ENCODE measurements around the gene MYL6.

DNA sequence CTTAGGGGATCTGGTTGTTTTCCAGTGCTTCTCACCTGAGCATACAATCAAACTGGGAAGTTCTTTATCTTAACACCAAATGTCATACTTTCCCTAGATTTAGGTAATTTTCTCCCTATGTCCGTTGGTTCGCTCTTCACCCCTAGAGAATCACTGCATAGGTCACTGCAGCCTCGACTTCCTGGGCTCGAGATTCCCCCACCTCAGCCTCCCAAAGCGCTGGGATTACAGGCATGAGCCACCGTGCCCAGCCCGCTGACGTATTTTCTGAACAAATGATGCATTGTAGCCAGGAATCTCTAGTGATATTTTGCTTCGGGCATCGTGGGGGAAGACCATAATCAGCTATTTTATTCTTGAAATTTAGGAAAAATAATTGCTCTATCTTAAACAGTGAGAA is 42.8 kb upstream of the MYL6 start:
- no peak for TF ChIP-seq ZNF408 (CRISPR knock-in tag; IDR thresholded peaks at IDR 0.05; ENCODE audit: low read depth)
- TF ChIP-seq, protein P1, sequence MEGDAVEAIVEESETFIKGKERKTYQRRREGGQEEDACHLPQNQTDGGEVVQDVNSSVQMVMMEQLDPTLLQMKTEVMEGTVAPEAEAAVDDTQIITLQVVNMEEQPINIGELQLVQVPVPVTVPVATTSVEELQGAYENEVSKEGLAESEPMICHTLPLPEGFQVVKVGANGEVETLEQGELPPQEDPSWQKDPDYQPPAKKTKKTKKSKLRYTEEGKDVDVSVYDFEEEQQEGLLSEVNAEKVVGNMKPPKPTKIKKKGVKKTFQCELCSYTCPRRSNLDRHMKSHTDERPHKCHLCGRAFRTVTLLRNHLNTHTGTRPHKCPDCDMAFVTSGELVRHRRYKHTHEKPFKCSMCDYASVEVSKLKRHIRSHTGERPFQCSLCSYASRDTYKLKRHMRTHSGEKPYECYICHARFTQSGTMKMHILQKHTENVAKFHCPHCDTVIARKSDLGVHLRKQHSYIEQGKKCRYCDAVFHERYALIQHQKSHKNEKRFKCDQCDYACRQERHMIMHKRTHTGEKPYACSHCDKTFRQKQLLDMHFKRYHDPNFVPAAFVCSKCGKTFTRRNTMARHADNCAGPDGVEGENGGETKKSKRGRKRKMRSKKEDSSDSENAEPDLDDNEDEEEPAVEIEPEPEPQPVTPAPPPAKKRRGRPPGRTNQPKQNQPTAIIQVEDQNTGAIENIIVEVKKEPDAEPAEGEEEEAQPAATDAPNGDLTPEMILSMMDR (IDR thresholded peaks at IDR 0.05 in 2 of 3, conservative IDR thresholded peaks at IDR 0.05 in 1 of 3; ENCODE audit: insufficient read depth in 2 of 3, low read depth in 1 of 3, low read length in 3 of 3): no peak
- TF ChIP-seq SFPQ (IDR thresholded peaks at IDR 0.05; ENCODE audit: low read depth, low read length): no peak
- TF ChIP-seq ELF4 (CRISPR knock-in tag; IDR thresholded peaks at IDR 0.05): no peak
- TF ChIP-seq TSHZ1 (CRISPR knock-in tag; IDR thresholded peaks at IDR 0.05): no peak
- TF ChIP-seq TBP (optimal IDR thresholded peaks at IDR 0.05; ENCODE audit: low read depth, low read length): no peak
- TF ChIP-seq ZNF436 (CRISPR knock-in tag; IDR thresholded peaks at IDR 0.05): no peak
- TF ChIP-seq SREBF2 (CRISPR knock-in tag; IDR thresholded peaks at IDR 0.05): no peak
- no peak for TF ChIP-seq ZKSCAN1 (IDR thresholded peaks at IDR 0.05; ENCODE audit: low read depth, low read length)
- TF ChIP-seq ZBTB7A (IDR thresholded peaks at IDR 0.05; ENCODE audit: borderline replicate concordance, control insufficient read depth, low read depth, low read length): no peak
- TF ChIP-seq NKRF (IDR thresholded peaks at IDR 0.05; ENCODE audit: borderline replicate concordance): no peak
- no peak for TF ChIP-seq E4F1 (CRISPR knock-in tag; IDR thresholded peaks at IDR 0.05; ENCODE audit: borderline replicate concordance)
- no peak for TF ChIP-seq ZNF239 (CRISPR knock-in tag; IDR thresholded peaks at IDR 0.05)
- no peak for TF ChIP-seq ETV6 (IDR thresholded peaks at IDR 0.05; ENCODE audit: borderline replicate concordance in 1 of 2, low read depth in 2 of 2, low read length in 1 of 2)
- no peak for TF ChIP-seq ETV6 (CRISPR knock-in tag; IDR thresholded peaks at IDR 0.05; ENCODE audit: borderline replicate concordance)

All from K562 (cell line).